Measurements from ENCODE around the gene IL36A.

IL36A gene

DNA sequence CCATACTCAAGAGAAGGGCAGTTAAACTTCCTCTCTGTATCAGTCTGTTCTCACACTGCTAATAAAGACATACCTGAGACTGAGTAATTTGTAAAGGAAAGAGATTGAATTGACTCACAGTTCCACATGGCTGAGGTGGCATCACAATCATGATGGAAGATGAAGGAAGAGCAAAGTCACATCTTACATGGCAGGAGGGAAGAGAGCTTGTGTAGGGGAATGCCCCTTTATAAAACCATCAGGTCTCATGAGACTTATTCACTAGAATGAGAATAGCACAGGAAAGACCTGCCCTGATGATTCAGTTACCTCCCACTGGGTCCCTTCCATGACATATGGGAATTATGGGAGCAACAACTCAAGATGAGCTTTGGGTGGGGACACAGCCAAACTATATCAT is 48.8 kb downstream of the IL36A start:
- Histone ChIP-seq H4K20me1 (ENCODE audit: insufficient read depth) (no peaks in the 10 kb centered on the region), H3K4me1 (ENCODE audit: low read depth, poor library complexity, severe bottlenecking) (no peaks in the 10 kb centered on the region), H3K36me3 (ENCODE audit: insufficient read depth) (no peaks in the 10 kb centered on the region), H3K27ac (no peak overlapping the region), H2AFZ (ENCODE audit: low read depth) (no peak overlapping the region), H3K4me2 (no peak overlapping the region), H3K79me2 (ENCODE audit: insufficient read depth, low read depth) (no peaks in the 10 kb centered on the region), H3K9ac (no peak overlapping the region), H3K4me3 (IDR thresholded peaks at IDR 0.05; ENCODE audit: insufficient read depth, low read depth, low read length) (no peak overlapping the region), H3K27me3 (ENCODE audit: insufficient read depth, low read depth) (no peaks in the 10 kb centered on the region)
- TF ChIP-seq, protein P1, sequence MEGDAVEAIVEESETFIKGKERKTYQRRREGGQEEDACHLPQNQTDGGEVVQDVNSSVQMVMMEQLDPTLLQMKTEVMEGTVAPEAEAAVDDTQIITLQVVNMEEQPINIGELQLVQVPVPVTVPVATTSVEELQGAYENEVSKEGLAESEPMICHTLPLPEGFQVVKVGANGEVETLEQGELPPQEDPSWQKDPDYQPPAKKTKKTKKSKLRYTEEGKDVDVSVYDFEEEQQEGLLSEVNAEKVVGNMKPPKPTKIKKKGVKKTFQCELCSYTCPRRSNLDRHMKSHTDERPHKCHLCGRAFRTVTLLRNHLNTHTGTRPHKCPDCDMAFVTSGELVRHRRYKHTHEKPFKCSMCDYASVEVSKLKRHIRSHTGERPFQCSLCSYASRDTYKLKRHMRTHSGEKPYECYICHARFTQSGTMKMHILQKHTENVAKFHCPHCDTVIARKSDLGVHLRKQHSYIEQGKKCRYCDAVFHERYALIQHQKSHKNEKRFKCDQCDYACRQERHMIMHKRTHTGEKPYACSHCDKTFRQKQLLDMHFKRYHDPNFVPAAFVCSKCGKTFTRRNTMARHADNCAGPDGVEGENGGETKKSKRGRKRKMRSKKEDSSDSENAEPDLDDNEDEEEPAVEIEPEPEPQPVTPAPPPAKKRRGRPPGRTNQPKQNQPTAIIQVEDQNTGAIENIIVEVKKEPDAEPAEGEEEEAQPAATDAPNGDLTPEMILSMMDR (conservative IDR thresholded peaks at IDR 0.05; ENCODE audit: low read depth, low read length) = no peak

DNA sequence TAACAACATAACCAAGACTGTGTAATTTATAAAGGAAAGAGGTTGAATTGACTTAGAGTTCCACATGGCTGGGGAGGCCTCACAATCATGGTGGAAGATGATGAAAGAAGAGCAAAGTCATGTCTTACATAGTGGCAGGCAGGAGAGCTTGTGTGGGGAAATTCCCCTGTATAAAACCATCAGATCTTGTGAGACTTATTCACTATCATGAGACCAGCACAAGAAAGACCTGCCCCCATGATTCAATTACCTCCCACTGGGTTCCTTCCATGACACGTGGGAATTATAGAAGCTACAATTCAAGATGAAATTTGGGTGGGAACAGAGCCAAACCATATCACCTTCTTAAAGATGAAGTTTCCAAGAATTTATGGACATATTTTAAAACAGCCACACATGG is 51.3 kb downstream of the IL36A start:
- Histone ChIP-seq H3K4me3 (IDR thresholded peaks at IDR 0.05; ENCODE audit: insufficient read depth, low read depth, low read length) (no peak overlapping the region), H4K20me1 (ENCODE audit: insufficient read depth) (no peaks in the 10 kb centered on the region), H3K4me1 (ENCODE audit: low read depth, poor library complexity, severe bottlenecking) (no peaks in the 10 kb centered on the region), H3K4me2 (no peak overlapping the region), H3K79me2 (ENCODE audit: insufficient read depth, low read depth) (no peaks in the 10 kb centered on the region), H3K27me3 (ENCODE audit: insufficient read depth, low read depth) (no peaks in the 10 kb centered on the region), H3K9ac (no peak overlapping the region), H3K27ac (no peak overlapping the region), H2AFZ (ENCODE audit: low read depth) (no peak overlapping the region), H3K36me3 (ENCODE audit: insufficient read depth) (no peaks in the 10 kb centered on the region)
- TF ChIP-seq, protein P1 (conservative IDR thresholded peaks at IDR 0.05; ENCODE audit: low read depth, low read length) = no peak

DNA sequence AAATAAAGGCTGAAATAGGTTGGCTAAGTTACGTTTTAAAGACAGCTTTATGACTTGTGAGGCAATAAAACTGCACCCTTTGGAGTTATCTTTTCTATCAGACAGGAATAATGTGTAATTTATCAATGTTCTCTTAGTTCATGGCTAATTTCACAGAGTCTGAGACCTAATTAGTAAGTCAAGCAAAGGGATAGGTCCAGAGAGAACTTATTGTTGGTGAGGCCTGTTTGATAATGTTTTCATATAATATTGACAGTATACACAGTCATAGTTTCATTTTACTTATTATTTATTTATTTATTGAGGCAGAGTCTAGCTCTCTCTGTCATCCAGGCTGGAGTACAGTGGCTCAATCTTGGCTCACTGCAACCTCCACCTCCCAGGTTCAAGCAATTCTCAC is 51.9 kb downstream of the IL36A start:
- Histone ChIP-seq H3K27ac (no peak overlapping the region), H3K9ac (no peak overlapping the region), H3K4me2 (no peak overlapping the region), H4K20me1 (ENCODE audit: insufficient read depth) (no peaks in the 10 kb centered on the region), H2AFZ (ENCODE audit: low read depth) (no peak overlapping the region), H3K36me3 (ENCODE audit: insufficient read depth) (no peaks in the 10 kb centered on the region), H3K79me2 (ENCODE audit: insufficient read depth, low read depth) (no peaks in the 10 kb centered on the region), H3K27me3 (ENCODE audit: insufficient read depth, low read depth) (no peaks in the 10 kb centered on the region), H3K4me3 (IDR thresholded peaks at IDR 0.05; ENCODE audit: insufficient read depth, low read depth, low read length) (no peak overlapping the region), H3K4me1 (ENCODE audit: low read depth, poor library complexity, severe bottlenecking) (no peaks in the 10 kb centered on the region)
- TF ChIP-seq, protein P1 (conservative IDR thresholded peaks at IDR 0.05; ENCODE audit: low read depth, low read length) = no peak

Data from KMS-11 (cell line).